ENCODE results near the gene UNC119B.
A peak's percentile ranks its signal among the peaks of the same experiment; 100 is the strongest.

UNC119B gene

DNA sequence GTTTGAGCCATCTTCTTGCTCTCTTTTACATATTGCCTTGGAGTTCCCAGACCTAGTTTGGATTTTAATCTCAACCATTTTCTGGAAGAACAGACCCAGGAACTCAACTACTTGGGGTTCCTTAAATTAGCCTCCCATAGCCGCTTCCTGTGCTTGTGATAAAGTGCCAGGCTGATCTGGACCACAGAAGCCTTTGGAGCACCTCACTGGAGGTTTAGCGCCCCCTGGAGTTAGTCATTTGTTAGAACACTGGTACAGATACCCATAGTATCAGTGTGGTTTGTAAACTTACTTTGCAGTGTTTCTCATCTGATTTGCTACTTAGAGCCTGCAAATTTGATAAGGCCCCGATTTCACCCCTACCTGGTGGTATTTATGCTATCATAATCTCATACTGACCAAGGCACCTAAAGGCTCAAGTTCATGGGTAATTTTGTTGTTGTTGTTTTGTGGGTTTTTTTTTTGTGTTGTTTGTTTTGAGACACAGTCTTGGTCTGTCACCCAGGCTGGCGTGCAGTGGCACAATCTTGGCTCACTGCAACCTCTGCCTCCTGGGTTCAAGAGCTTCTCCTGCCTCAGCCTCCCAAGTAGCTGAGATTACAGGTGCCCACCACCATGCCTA lies 3.7 kb downstream of the UNC119B start:
- TF ChIP-seq CTCF (IDR thresholded peaks at IDR 0.05; ENCODE audit: insufficient read depth, low read length, poor library complexity, severe bottlenecking), result peak; percentile 81
- DNase-seq (ENCODE audit: extremely low read depth, insufficient read length), result no peak
- Histone ChIP-seq H3K36me3 (ENCODE audit: control insufficient read depth, insufficient read depth, low read length) (peaks cover 11% of the 10 kb centered on the region), H3K4me3 (replicated peaks; ENCODE audit: low read depth, low read length) (no peak overlapping the region), H3K27me3 (replicated peaks; ENCODE audit: control insufficient read depth, insufficient read depth, low read length) (no peaks in the 10 kb centered on the region)

- Histone ChIP-seq H3K27me3 (replicated peaks; ENCODE audit: control insufficient read depth, insufficient read depth, low read length) (no peaks in the 10 kb centered on the region), H3K4me3 (replicated peaks; ENCODE audit: low read depth, low read length) (no peak overlapping the region), H3K36me3 (ENCODE audit: control insufficient read depth, insufficient read depth, low read length) (peaks cover 31% of the 10 kb centered on the region)
- TF ChIP-seq CTCF (IDR thresholded peaks at IDR 0.05; ENCODE audit: insufficient read depth, low read length, poor library complexity, severe bottlenecking), result no peak
- no peak for DNase-seq (ENCODE audit: extremely low read depth, insufficient read length)
These were observed 7.8 kb downstream of the UNC119B start for GRCh38 chr12:120718055-120718454.

DNA sequence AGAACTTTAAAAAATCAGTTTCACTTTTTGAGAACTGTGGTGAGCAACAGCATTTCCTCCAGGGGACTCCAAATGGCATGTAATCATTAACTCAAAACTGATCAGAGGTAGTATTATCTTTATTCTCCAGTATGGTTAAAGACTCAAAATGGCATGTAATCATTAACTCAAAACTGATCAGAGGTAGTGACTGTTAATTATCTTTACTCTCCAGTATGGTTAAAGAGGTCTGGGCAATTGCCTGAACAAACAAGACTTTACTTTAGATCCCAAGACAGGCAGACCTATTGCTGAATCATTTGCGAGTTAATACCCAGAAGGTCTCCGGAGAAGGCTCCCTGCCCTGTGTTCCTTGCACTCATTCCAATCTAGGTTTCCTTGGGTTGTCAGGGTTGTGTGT lies 8.8 kb downstream of the UNC119B start:
- Histone ChIP-seq H3K36me3 (ENCODE audit: control insufficient read depth, insufficient read depth, low read length) (peaks cover 31% of the 10 kb centered on the region), H3K27me3 (replicated peaks; ENCODE audit: control insufficient read depth, insufficient read depth, low read length) (no peaks in the 10 kb centered on the region), H3K4me3 (replicated peaks; ENCODE audit: low read depth, low read length) (no peak overlapping the region)
- TF ChIP-seq CTCF (IDR thresholded peaks at IDR 0.05; ENCODE audit: insufficient read depth, low read length, poor library complexity, severe bottlenecking), result no peak
- no peak for DNase-seq (ENCODE audit: extremely low read depth, insufficient read length)

- peaks cover 27% of the 10 kb centered on the region for H3K36me3 ChIP-seq (ENCODE audit: control insufficient read depth, insufficient read depth, low read length)
These were observed 9.4 kb downstream of the UNC119B start for GRCh38 chr12:120719496-120720233.

GRCh38 chr12:120720234-120720986 lies 10.2 kb downstream of the UNC119B start:
- no peak for DNase-seq (ENCODE audit: extremely low read depth, insufficient read length)
- no peak overlapping the region for H3K4me3 ChIP-seq (replicated peaks; ENCODE audit: low read depth, low read length)
- no peaks in the 10 kb centered on the region for H3K27me3 ChIP-seq (replicated peaks; ENCODE audit: control insufficient read depth, insufficient read depth, low read length)
- H3K36me3 ChIP-seq (ENCODE audit: control insufficient read depth, insufficient read depth, low read length), result peaks cover 26% of the 10 kb centered on the region
- TF ChIP-seq CTCF (IDR thresholded peaks at IDR 0.05; ENCODE audit: insufficient read depth, low read length, poor library complexity, severe bottlenecking), result no peak

More at GRCh38 chr12:120719496-120720233, 9.4 kb downstream of the UNC119B start:
- TF ChIP-seq CTCF (IDR thresholded peaks at IDR 0.05; ENCODE audit: insufficient read depth, low read length, poor library complexity, severe bottlenecking), result no peak
- no peak for DNase-seq (ENCODE audit: extremely low read depth, insufficient read length)
- no peak overlapping the region for H3K4me3 ChIP-seq (replicated peaks; ENCODE audit: low read depth, low read length)
- H3K27me3 ChIP-seq (replicated peaks; ENCODE audit: control insufficient read depth, insufficient read depth, low read length), result no peaks in the 10 kb centered on the region
